ENCODE results near the gene GCSH. TPM values are rescaled to one million over a fixed set of nuclear protein-coding genes. Genes with fewer than 3 reads are reported as not detected.

The GCSH gene
- total RNA-seq, 1 donor from 2014 or later, result 41.1 TPM

DNA sequence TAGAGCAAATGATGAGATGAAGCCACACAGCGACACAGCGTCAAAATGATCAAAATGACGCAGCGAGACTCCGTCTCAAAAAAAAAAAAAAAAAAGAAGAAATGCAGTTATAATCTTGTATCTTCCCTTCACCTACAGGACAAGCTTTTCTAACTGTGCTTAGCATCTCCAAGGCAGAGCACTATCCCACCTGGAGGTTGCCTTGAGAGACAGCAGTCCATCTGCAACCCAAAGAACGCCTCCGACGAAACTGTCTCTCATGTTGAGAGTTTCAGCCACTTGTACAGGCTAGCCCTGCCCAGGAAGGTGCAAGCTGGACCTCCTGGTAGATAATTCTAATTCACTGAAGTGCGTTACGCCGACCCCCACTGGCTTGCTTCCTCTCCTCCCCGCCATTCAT is 46.7 kb upstream of the GCSH start:
- no peaks in the 10 kb centered on the region for H4K20me1 ChIP-seq (ENCODE audit: insufficient read depth, low read length)
- Mint-ChIP-seq H3K27me3 (ENCODE audit: low read depth, unreplicated experiment) (peaks cover 8% of the 10 kb centered on the region), H3K27ac (ENCODE audit: unreplicated experiment) (no peak overlapping the region), H3K4me3 (ENCODE audit: unreplicated experiment) (no peak overlapping the region), H3K9me3 (ENCODE audit: unreplicated experiment) (no peaks in the 10 kb centered on the region), H3K4me1 (ENCODE audit: low read depth, unreplicated experiment) (peaks cover 2% of the 10 kb centered on the region), H3K36me3 (ENCODE audit: low read depth, unreplicated experiment) (no peaks in the 10 kb centered on the region)
- FAIRE-seq (no peak), DNase-seq (ENCODE audit: low read depth) (no peak)
- TF ChIP-seq, protein P1, sequence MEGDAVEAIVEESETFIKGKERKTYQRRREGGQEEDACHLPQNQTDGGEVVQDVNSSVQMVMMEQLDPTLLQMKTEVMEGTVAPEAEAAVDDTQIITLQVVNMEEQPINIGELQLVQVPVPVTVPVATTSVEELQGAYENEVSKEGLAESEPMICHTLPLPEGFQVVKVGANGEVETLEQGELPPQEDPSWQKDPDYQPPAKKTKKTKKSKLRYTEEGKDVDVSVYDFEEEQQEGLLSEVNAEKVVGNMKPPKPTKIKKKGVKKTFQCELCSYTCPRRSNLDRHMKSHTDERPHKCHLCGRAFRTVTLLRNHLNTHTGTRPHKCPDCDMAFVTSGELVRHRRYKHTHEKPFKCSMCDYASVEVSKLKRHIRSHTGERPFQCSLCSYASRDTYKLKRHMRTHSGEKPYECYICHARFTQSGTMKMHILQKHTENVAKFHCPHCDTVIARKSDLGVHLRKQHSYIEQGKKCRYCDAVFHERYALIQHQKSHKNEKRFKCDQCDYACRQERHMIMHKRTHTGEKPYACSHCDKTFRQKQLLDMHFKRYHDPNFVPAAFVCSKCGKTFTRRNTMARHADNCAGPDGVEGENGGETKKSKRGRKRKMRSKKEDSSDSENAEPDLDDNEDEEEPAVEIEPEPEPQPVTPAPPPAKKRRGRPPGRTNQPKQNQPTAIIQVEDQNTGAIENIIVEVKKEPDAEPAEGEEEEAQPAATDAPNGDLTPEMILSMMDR (IDR thresholded peaks at IDR 0.05; ENCODE audit: insufficient read depth, low read depth, low read length), result no peak
- TF ChIP-seq EZH2 (IDR thresholded peaks at IDR 0.05; ENCODE audit: insufficient read depth, low read length), result no peak
- H3K4me2 ChIP-seq (ENCODE audit: low read length), result no peak overlapping the region
- H3K36me3 ChIP-seq (ENCODE audit: insufficient read depth, low read length), result no peaks in the 10 kb centered on the region
- no peaks in the 10 kb centered on the region for H3K9me3 ChIP-seq (ENCODE audit: insufficient read depth, low read depth, low read length)
- no peaks in the 10 kb centered on the region for H3K27me3 ChIP-seq (ENCODE audit: insufficient read depth, low read length)
- no peak overlapping the region for H3K4me3 ChIP-seq (ENCODE audit: insufficient read depth, low read depth, low read length)
- H3K9ac ChIP-seq (ENCODE audit: low read length), result no peak overlapping the region
- H3K4me1 ChIP-seq (ENCODE audit: insufficient read depth, low read length), result no peaks in the 10 kb centered on the region
- no peaks in the 10 kb centered on the region for H3K79me2 ChIP-seq (ENCODE audit: insufficient read depth, low read length)
- H3K27ac ChIP-seq (ENCODE audit: low read depth, low read length), result no peak overlapping the region
- no peak overlapping the region for H2AFZ ChIP-seq (ENCODE audit: low read depth, low read length)

DNA sequence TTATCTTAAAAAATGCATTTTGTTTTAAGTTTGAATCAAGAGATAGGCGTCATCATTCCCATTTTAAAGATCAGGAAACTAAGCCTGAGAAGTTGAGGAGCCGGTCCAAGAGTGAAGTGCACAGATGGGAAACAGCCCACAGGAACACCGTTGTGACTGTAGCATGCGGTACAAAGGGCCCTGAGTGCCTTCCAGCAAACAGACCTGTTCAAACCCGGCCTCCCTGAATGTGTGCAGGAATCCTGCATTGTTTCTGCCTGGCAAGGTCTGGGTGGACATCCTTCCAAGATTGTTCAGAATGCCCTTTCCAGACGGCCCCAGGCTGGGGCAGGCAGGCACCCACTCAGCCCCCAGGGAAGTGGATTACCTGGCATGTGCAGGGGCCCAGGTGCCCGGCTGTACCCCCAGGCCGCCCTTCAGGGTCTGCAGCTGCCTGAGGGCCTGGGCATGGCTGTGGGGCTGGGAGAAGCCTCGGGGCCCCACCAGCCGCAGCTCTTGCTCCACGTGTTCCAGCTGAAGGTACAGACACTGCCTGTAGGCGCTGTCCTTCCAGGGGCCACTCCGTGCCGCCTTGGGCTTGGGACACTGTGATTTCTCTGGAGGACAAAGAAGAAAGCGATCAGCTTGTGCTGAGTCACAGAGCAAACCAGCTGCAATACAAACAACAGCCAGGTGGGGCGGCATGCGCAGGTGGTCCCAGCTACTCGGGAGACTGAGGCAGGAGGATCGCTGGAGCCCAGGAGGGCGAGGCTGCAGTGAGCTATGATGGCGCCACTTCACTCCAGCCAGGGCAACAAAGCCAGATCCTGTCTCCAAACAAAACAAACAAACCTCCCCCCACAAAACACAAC is 45.0 kb upstream of the GCSH start:
- no peak for TF ChIP-seq EZH2 (IDR thresholded peaks at IDR 0.05; ENCODE audit: insufficient read depth, low read length)
- TF ChIP-seq, protein P1 (IDR thresholded peaks at IDR 0.05; ENCODE audit: insufficient read depth, low read depth, low read length), result peak; percentile 11
- DNase-seq (ENCODE audit: low read depth) (no peak), FAIRE-seq (no peak)
- no peak overlapping the region for H3K27ac Mint-ChIP-seq (ENCODE audit: unreplicated experiment)
- Histone ChIP-seq H4K20me1 (ENCODE audit: insufficient read depth, low read length) (no peaks in the 10 kb centered on the region), H3K27ac (ENCODE audit: low read depth, low read length) (no peak overlapping the region), H3K4me2 (ENCODE audit: low read length) (no peak overlapping the region), H3K4me3 (ENCODE audit: insufficient read depth, low read depth, low read length) (no peak overlapping the region), H2AFZ (ENCODE audit: low read depth, low read length) (no peak overlapping the region), H3K4me1 (ENCODE audit: insufficient read depth, low read length) (no peaks in the 10 kb centered on the region), H3K9ac (ENCODE audit: low read length) (no peak overlapping the region), H3K36me3 (ENCODE audit: insufficient read depth, low read length) (no peaks in the 10 kb centered on the region), H3K79me2 (ENCODE audit: insufficient read depth, low read length) (no peaks in the 10 kb centered on the region), H3K9me3 (ENCODE audit: insufficient read depth, low read depth, low read length) (no peaks in the 10 kb centered on the region), H3K27me3 (ENCODE audit: insufficient read depth, low read length) (no peaks in the 10 kb centered on the region)
- H3K4me1 Mint-ChIP-seq (ENCODE audit: low read depth, unreplicated experiment), result peaks cover 2% of the 10 kb centered on the region
- no peaks in the 10 kb centered on the region for H3K9me3 Mint-ChIP-seq (ENCODE audit: unreplicated experiment)
- H3K27me3 Mint-ChIP-seq (ENCODE audit: low read depth, unreplicated experiment), result peaks cover 5% of the 10 kb centered on the region
- no peak overlapping the region for H3K4me3 Mint-ChIP-seq (ENCODE audit: unreplicated experiment)
- no peaks in the 10 kb centered on the region for H3K36me3 Mint-ChIP-seq (ENCODE audit: low read depth, unreplicated experiment)
